NOMO-1 treated with dmso at 0.1 percent for 144 hours (cell line): ENCODE data around the gene ACAA1.
"Not testable (repeated sequence)": the region's sequence is repeated elsewhere in the genome, so short reads cannot be mapped to it uniquely, and the experiment has no call there.

Experiments used
- DNase-seq: peaks from one replicate; lab custom pipeline; 2025; ENCODE audit not compliant: unreplicated experiment; lab: John Stamatoyannopoulos, UW

Gene ACAA1

GRCh38 chr3:38136777-38137614 lies at the start of gene ACAA1:
ACAA1 (minus strand) TSS chr3:38137127; CDS start chr3:38137035, 92 bp downstream.
- DNase-seq, result peak; percentile 100

- no peak for DNase-seq
Measured at GRCh38 chr3:38177181-38177580, 40.3 kb upstream of the ACAA1 start.

GRCh38 chr3:38173834-38174418 lies 37.0 kb upstream of the ACAA1 start:
- no peak for DNase-seq

- no peak for DNase-seq
Measured at GRCh38 chr3:38171622-38172021, 34.7 kb upstream of the ACAA1 start.

- no peak for DNase-seq
Measured at GRCh38 chr3:38170722-38171121, 33.8 kb upstream of the ACAA1 start.

- DNase-seq, result no peak
Measured at GRCh38 chr3:38169027-38169317, 32.0 kb upstream of the ACAA1 start.

GRCh38 chr3:38168151-38169026 lies 31.5 kb upstream of the ACAA1 start:
- DNase-seq, result no peak

- no peak for DNase-seq
Measured at GRCh38 chr3:38167591-38167990, 30.7 kb upstream of the ACAA1 start.

- no peak for DNase-seq
Measured at GRCh38 chr3:38165722-38166387, 28.9 kb upstream of the ACAA1 start.

GRCh38 chr3:38164952-38165721 lies 28.2 kb upstream of the ACAA1 start, which contains the start of gene OXSR1:
OXSR1 (plus strand) TSS chr3:38165537; CDS start chr3:38165877, 340 bp downstream.
- DNase-seq, result peak; percentile 99

GRCh38 chr3:38164643-38164951 lies 27.7 kb upstream of the ACAA1 start:
- no peak for DNase-seq

- DNase-seq, result no peak
Measured at GRCh38 chr3:38163841-38164642, 27.1 kb upstream of the ACAA1 start.

GRCh38 chr3:38163117-38163840 lies 26.4 kb upstream of the ACAA1 start:
- peak; percentile 38 for DNase-seq

GRCh38 chr3:38160704-38161103 lies 23.8 kb upstream of the ACAA1 start:
- DNase-seq, result not testable (repeated sequence)

GRCh38 chr3:38158472-38158871 lies 21.5 kb upstream of the ACAA1 start:
- no peak for DNase-seq

- DNase-seq, result no peak
Measured at GRCh38 chr3:38157595-38157994, 20.7 kb upstream of the ACAA1 start.

- DNase-seq, result no peak
Measured at GRCh38 chr3:38157117-38157516, 20.2 kb upstream of the ACAA1 start.

GRCh38 chr3:38155825-38156224 lies 18.9 kb upstream of the ACAA1 start:
- no peak for DNase-seq

GRCh38 chr3:38154625-38155255 lies 17.8 kb upstream of the ACAA1 start:
- no peak for DNase-seq
